Endothelial cell (in vitro differentiated cells): ENCODE results near the gene EMD. TPM values are rescaled to one million over a fixed set of nuclear protein-coding genes. Genes with fewer than 3 reads are reported as not detected.
"Not testable (repeated sequence)": the region's sequence is repeated elsewhere in the genome, so short reads cannot be mapped to it uniquely, and the experiment has no call there.

Experiments used
- DNase-seq: peaks from one replicate; pipeline ENCODE4 v3.0.0; 2021; ENCODE audit warnings: low spot score
- H3K27ac Mint-ChIP-seq: one replicate; pipeline ENCODE4 v1.8.0; 2021; ENCODE audit warnings: mixed read lengths, inconsistent platforms; ENCODE audit not compliant: unreplicated experiment
- H3K27me3 Mint-ChIP-seq: one replicate; pipeline ENCODE4 v1.8.0; 2021; ENCODE audit warnings: mild to moderate bottlenecking, moderate library complexity, mixed read lengths, inconsistent platforms; ENCODE audit not compliant: unreplicated experiment
- H3K36me3 Mint-ChIP-seq: one replicate; pipeline ENCODE4 v1.8.0; 2021; ENCODE audit warnings: mild to moderate bottlenecking, low read depth, mixed read lengths, inconsistent platforms; ENCODE audit not compliant: unreplicated experiment
- H3K4me1 Mint-ChIP-seq: one replicate; pipeline ENCODE4 v1.8.0; 2021; ENCODE audit warnings: mild to moderate bottlenecking, mixed read lengths, inconsistent platforms; ENCODE audit not compliant: unreplicated experiment
- H3K4me3 Mint-ChIP-seq: one replicate; pipeline ENCODE4 v1.8.0; 2021; ENCODE audit warnings: mild to moderate bottlenecking, mixed read lengths, inconsistent platforms; ENCODE audit not compliant: unreplicated experiment
- H3K9me3 Mint-ChIP-seq: one replicate; pipeline ENCODE4 v1.8.0; 2021; ENCODE audit warnings: mixed read lengths, inconsistent platforms; ENCODE audit not compliant: unreplicated experiment
- CTCF ChIP-seq: fragments of 200-600 bp; sonication (generic); IDR thresholded peaks from one replicate; pipeline ENCODE4 v1.5.0; 2021; ENCODE audit warnings: antibody characterized with exemption; ENCODE audit not compliant: unreplicated experiment
- total RNA-seq: library from RNA; stranded (reverse); fragmentation: NEBNext Ultra II Directional; extraction: Animal tissue kit (Norgen Biotek cat#: 25700); gene quantifications from one replicate; pipeline ENCODE4 v1.2.1, GENCODE V29; 2021; ENCODE audit not compliant: unreplicated experiment

Gene EMD
- total RNA-seq, 1 donor from 2014 or later = 44.7 TPM

GRCh38 chrX:154343620-154344019, 35.5 kb upstream of the EMD start:
- H3K27ac Mint-ChIP-seq, H3K4me1 Mint-ChIP-seq, H3K4me3 Mint-ChIP-seq, H3K27me3 Mint-ChIP-seq, H3K36me3 Mint-ChIP-seq, H3K9me3 Mint-ChIP-seq, DNase-seq: not testable (repeated sequence)

- Mint-ChIP-seq H3K9me3 (no peaks in the 10 kb centered on the region), H3K27ac (peak overlapping the region; percentile 18), H3K27me3 (peaks cover 3% of the 10 kb centered on the region), H3K36me3 (no peaks in the 10 kb centered on the region), H3K4me1 (peaks cover 4% of the 10 kb centered on the region), H3K4me3 (no peak overlapping the region)
- no peak for DNase-seq
- no peak for TF ChIP-seq CTCF
Measured at GRCh38 chrX:154348114-154348531, 31.0 kb upstream of the EMD start.

GRCh38 chrX:154348646-154349358, 30.3 kb upstream of the EMD start:
- Mint-ChIP-seq H3K36me3 (no peaks in the 10 kb centered on the region), H3K9me3 (no peaks in the 10 kb centered on the region), H3K27ac (no peak overlapping the region), H3K4me3 (no peak overlapping the region), H3K4me1 (peaks cover 4% of the 10 kb centered on the region), H3K27me3 (peaks cover 3% of the 10 kb centered on the region)
- no peak for DNase-seq
- no peak for TF ChIP-seq CTCF

- no peak overlapping the region for H3K4me3 Mint-ChIP-seq
- no peak for DNase-seq
- peaks cover 4% of the 10 kb centered on the region for H3K4me1 Mint-ChIP-seq
- TF ChIP-seq CTCF = no peak
- H3K9me3 Mint-ChIP-seq = no peaks in the 10 kb centered on the region
- H3K27me3 Mint-ChIP-seq = peaks cover 3% of the 10 kb centered on the region
- H3K36me3 Mint-ChIP-seq = no peaks in the 10 kb centered on the region
- H3K27ac Mint-ChIP-seq = no peak overlapping the region
Measured at GRCh38 chrX:154349359-154349935, 29.6 kb upstream of the EMD start.

- no peak for TF ChIP-seq CTCF
- Mint-ChIP-seq H3K9me3 (no peaks in the 10 kb centered on the region), H3K27me3 (peaks cover 3% of the 10 kb centered on the region), H3K4me3 (no peak overlapping the region), H3K27ac (no peak overlapping the region), H3K4me1 (peaks cover 4% of the 10 kb centered on the region), H3K36me3 (no peaks in the 10 kb centered on the region)
- DNase-seq = no peak
Measured at GRCh38 chrX:154349979-154350378, 29.1 kb upstream of the EMD start.
